Body of pancreas (tissue), 4 donors: ENCODE measurements around the gene GULP1. TPM values are rescaled to one million over a fixed set of nuclear protein-coding genes. Genes with fewer than 3 reads are reported as not detected.

Experiments
- ATAC-seq: fragments of 150-250 bp; one replicate; pipeline ENCODE4 v1.9.1; 2016
- DNase-seq, 4 donors: peaks; one replicate each; pipeline ENCODE4 v3.0.0-alpha.2; 2019
- H3K27ac ChIP-seq, 4 donors: fragments of 200-600 bp; sonication (generic); 1 replicate in 3 of 4; 2 replicates in 1 of 4; pipeline versions ENCODE4 v1.5.1 to v1.6.1; 2016 to 2019; ENCODE audit warnings: mild to moderate bottlenecking in 1 of 4, mixed read lengths in 1 of 4, moderate library complexity in 1 of 4
- H3K27me3 ChIP-seq, 2 donors: fragments of 200-600 bp; sonication (generic); one replicate each; pipeline ENCODE4 v1.6.0; 2016; ENCODE audit warnings: mild to moderate bottlenecking in 1 of 2
- H3K36me3 ChIP-seq, 2 donors: fragments of 200-600 bp; sonication (generic); replicated peaks in 1 of 2; 2 replicates each; pipeline ENCODE4 v1.5.1; 2016; ENCODE audit warnings: low read depth in 2 of 2; ENCODE audit not compliant: insufficient read depth in 1 of 2
- H3K4me1 ChIP-seq: fragments of 200-600 bp; sonication (generic); one replicate; pipeline ENCODE4 v1.6.0; 2016
- H3K4me3 ChIP-seq, 2 donors: fragments of 200-600 bp; sonication (generic); 1 replicate in 1 of 2; 2 replicates in 1 of 2; pipeline ENCODE4 v1.5.1; 2016 to 2019
- H3K9me3 ChIP-seq, 3 donors: fragments of 200-600 bp; sonication (generic); 1 replicate in 2 of 3; 2 replicates in 1 of 3; pipeline ENCODE4 v1.5.1; 2016
- POLR2A ChIP-seq, 3 donors: fragments of 450-650 bp; IDR thresholded peaks; one replicate each; pipeline ENCODE4 v1.6.1; 2016; ENCODE audit warnings: antibody characterized with exemption in 3 of 3, mild to moderate bottlenecking in 2 of 3
- WGBS, 2 donors: methylation state at CpG; one replicate each; pipeline ENCODE4 v1.1.5; 2017; 5-methylcytosine and 5-hydroxymethylcytosine counted together
- intact Hi-C: fragments of 100-400 bp; cut with DNase I; formaldehyde crosslinking; loops from one replicate; pipeline ENCODE4 v1.15.1; 2023
- total RNA-seq, 2 donors: library from RNA; depleted of rRNA; stranded (reverse); fragments of >200 nt; gene quantifications; one replicate each; pipeline ENCODE4 v1.1.0, GENCODE V29; 2016
- TF ChIP-seq, protein P1 (sequence below), 7 experiments: fragments of 450-650 bp in 4 of 7; fragments of 200-600 bp in 3 of 7; sonication (generic) in 3 of 7; IDR thresholded peaks; one replicate each; pipeline ENCODE4 v1.5.1; 2016 to 2019; ENCODE audit warnings: antibody characterized with exemption in 7 of 7

Gene GULP1
- total RNA-seq, 2 donors from 2014 or later: 24.7 to 50.3 TPM

DNA sequence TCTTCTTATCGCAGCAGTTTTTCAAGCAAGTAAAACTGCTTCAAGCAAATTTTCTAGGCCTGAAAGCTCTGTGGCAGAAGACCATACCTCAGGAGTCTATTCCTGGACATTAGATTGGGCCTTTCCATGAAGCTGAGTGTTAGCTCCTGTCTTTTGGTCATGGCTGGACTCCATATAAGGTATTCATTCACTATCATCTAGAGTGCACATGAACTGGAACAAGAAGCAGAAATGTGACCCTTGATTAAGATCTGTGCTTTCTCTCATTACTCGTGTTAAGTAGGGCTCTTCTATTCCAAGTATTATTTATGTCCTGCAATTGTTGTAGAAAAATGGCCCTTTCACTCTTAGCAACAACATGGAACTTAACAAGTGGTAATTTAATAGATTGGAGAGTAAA is 5.9 kb upstream of the GULP1 start:
- ATAC-seq: no peak
- no peak for TF ChIP-seq POLR2A (IDR thresholded peaks at IDR 0.05)
- TF ChIP-seq, protein P1, sequence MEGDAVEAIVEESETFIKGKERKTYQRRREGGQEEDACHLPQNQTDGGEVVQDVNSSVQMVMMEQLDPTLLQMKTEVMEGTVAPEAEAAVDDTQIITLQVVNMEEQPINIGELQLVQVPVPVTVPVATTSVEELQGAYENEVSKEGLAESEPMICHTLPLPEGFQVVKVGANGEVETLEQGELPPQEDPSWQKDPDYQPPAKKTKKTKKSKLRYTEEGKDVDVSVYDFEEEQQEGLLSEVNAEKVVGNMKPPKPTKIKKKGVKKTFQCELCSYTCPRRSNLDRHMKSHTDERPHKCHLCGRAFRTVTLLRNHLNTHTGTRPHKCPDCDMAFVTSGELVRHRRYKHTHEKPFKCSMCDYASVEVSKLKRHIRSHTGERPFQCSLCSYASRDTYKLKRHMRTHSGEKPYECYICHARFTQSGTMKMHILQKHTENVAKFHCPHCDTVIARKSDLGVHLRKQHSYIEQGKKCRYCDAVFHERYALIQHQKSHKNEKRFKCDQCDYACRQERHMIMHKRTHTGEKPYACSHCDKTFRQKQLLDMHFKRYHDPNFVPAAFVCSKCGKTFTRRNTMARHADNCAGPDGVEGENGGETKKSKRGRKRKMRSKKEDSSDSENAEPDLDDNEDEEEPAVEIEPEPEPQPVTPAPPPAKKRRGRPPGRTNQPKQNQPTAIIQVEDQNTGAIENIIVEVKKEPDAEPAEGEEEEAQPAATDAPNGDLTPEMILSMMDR (IDR thresholded peaks at IDR 0.05): no peak

DNA sequence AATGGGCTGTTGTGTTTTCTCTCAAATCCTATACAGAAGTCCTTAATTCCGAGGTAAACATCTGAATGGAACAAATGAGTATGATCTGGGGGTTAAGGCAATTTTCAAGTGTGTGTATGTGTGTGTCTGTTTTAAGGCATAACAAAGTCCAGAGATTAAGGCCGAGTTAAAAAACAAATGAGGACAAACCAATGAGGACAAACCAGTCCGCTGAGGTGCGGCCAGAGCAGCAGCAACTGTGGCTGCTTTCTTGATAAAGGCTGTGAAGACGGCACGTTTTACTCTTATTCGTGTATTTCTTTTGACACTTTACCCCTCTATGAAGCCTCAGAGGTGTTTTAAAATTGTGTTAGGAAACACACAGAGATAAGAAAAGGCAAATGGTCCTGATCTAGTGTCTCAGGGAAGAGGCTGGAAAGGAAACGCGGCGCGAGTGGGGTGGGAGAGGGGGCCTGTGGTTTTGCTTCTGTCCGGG is 495 bp upstream of the GULP1 start:
- DNase-seq (peak; percentile 30 to 66 (median 40)), ATAC-seq (peak; percentile 13)
- peak overlapping the region in 1 of 2 donors; percentile 64 for H3K4me3 ChIP-seq
- H3K9me3 ChIP-seq: no peaks in the 10 kb centered on the region
- intact Hi-C loops: no loop called here
- TF ChIP-seq POLR2A (IDR thresholded peaks at IDR 0.05): no peak
- TF ChIP-seq, protein P1 (IDR thresholded peaks at IDR 0.05): no peak
- WGBS, 2 donors: 2 to 3% methylated on average over 12 of the region's 12 CpGs
- no peaks in the 10 kb centered on the region for H3K36me3 ChIP-seq
- no peaks in the 10 kb centered on the region for H3K27me3 ChIP-seq
- peaks cover 29% of the 10 kb centered on the region for H3K4me1 ChIP-seq
- H3K27ac ChIP-seq: peak overlapping the region; percentile 93 to 97 (median 96)

More for the DNA sequence above, 5.9 kb upstream of the GULP1 start:
- Histone ChIP-seq H3K4me1 (peaks cover 36% of the 10 kb centered on the region), H3K36me3 (no peaks in the 10 kb centered on the region), H3K27me3 (no peaks in the 10 kb centered on the region), H3K4me3 (no peak overlapping the region), H3K9me3 (no peaks in the 10 kb centered on the region), H3K27ac (peak overlapping the region in 3 of 4 donors; percentile 31 to 65 (median 32))
- intact Hi-C loops: loop anchor here (10.0 kb wide), 1 partner anchor 229 kb away; no protein-coding TSS in a partner anchor
- DNase-seq: no peak
- WGBS, 2 donors: 29 to 39% methylated on average over 2 of the region's 2 CpGs

- intact Hi-C loops: no loop called here
- WGBS, 2 donors: 1 to 3% methylated on average over 22 to 50 of the region's 54 CpGs
- peak; percentile 70 for ATAC-seq
These were observed 920 bp downstream of the GULP1 start for GRCh38 chr2:188292348-188293239.

DNA sequence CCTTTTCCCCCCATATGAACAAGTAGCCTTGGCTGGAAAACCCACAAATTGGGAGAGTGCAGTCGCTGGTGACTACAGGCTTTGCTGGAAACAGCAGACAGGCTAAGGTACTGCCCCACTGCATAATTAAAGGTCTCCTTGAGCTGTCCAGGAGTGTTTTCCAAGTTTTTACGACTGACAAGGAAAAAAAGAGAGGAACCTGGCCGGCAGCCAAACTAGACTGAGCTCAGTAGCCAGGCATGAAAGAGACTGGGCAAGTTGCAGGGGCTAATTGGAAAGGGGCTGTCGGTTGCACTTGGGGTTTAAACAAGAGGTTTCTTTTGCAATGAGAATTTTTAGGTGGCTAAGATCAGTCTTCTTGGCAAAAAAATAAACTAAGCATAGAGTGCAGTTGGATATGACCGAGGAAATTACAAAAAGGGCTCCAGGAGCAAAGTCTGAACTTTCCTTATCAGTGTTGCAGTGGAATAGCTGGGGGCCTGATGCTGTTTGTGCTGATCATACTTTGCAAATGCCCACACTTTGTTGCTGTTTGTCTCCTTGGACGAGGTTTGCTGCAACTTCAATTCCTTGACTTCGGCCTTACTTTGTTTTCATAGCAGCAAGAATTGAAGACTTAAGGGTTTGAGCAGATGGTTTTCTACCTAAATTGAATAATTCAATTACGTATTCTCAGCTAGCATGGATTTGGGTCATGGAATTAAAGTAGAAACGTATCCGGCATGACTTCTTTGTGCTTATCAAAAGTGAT is 2.1 kb downstream of the GULP1 start:
- DNase-seq (peak; percentile 78 to 88 (median 84)), ATAC-seq (peak; percentile 38)
- TF ChIP-seq, protein P1 (IDR thresholded peaks at IDR 0.05): peak in 1 of 7 experiments; percentile 1
- no peak for TF ChIP-seq POLR2A (IDR thresholded peaks at IDR 0.05)
- peaks cover 24% of the 10 kb centered on the region for H3K4me1 ChIP-seq
- intact Hi-C loops: no loop called here
- WGBS, 2 donors: 15 to 20% methylated on average over 10 of the region's 10 CpGs
- no peaks in the 10 kb centered on the region for H3K27me3 ChIP-seq
- H3K9me3 ChIP-seq: no peaks in the 10 kb centered on the region
- peak overlapping the region; percentile 93 to 97 (median 96) for H3K27ac ChIP-seq
- no peaks in the 10 kb centered on the region for H3K36me3 ChIP-seq
- H3K4me3 ChIP-seq: peak overlapping the region in 1 of 2 donors; percentile 5

More at GRCh38 chr2:188292348-188293239, 920 bp downstream of the GULP1 start:
- TF ChIP-seq, protein P1 (IDR thresholded peaks at IDR 0.05): no peak
- peak; percentile 61 to 91 (median 87) for TF ChIP-seq POLR2A (IDR thresholded peaks at IDR 0.05)
- Histone ChIP-seq H3K4me3 (peak overlapping the region; percentile 35 to 64), H3K27ac (peak overlapping the region; percentile 93 to 97 (median 96)), H3K27me3 (no peaks in the 10 kb centered on the region), H3K4me1 (peaks cover 24% of the 10 kb centered on the region), H3K36me3 (no peaks in the 10 kb centered on the region), H3K9me3 (no peaks in the 10 kb centered on the region)
- peak; percentile 77 to 87 (median 86) for DNase-seq
